Mesenchymal stem cell (in vitro differentiated cells and primary cell): ENCODE measurements around the gene ST6GALNAC3.

Experiments
- DNase-seq: peaks from one replicate; pipeline ENCODE4 v3.0.0-alpha.2; 2013
- H2AFZ ChIP-seq: one replicate; pipeline ENCODE4 v1.6.1; 2013; ENCODE audit warnings: low read depth, mild to moderate bottlenecking, control low read depth, inconsistent platforms, low read length, moderate library complexity
- H2AK5ac ChIP-seq: 2 replicates; pipeline ENCODE4 v1.6.1; 2013; ENCODE audit warnings: low read length, moderate library complexity, mild to moderate bottlenecking, inconsistent platforms; ENCODE audit not compliant: severe bottlenecking
- H2BK120ac ChIP-seq: one replicate; pipeline ENCODE4 v1.6.1; 2013; ENCODE audit warnings: low read depth, mild to moderate bottlenecking, inconsistent platforms, low read length, moderate library complexity
- H2BK12ac ChIP-seq, 2 experiments: one replicate each; pipeline ENCODE4 v1.6.1; 2013; ENCODE audit warnings: inconsistent platforms in 2 of 2, low read length in 2 of 2, mild to moderate bottlenecking in 2 of 2, moderate library complexity in 2 of 2, control low read depth in 1 of 2
- H2BK15ac ChIP-seq: one replicate; pipeline ENCODE4 v1.6.1; 2013; ENCODE audit warnings: mild to moderate bottlenecking, low read depth, inconsistent platforms; ENCODE audit not compliant: poor library complexity, severe bottlenecking
- H2BK5ac ChIP-seq: 2 replicates; pipeline ENCODE4 v1.6.1; 2013; ENCODE audit warnings: low read depth, mild to moderate bottlenecking, low read length, control low read depth, inconsistent platforms; ENCODE audit not compliant: poor library complexity, severe bottlenecking
- H3K14ac ChIP-seq, 2 experiments: one replicate each; pipeline ENCODE4 v1.6.1; 2013; ENCODE audit warnings: inconsistent platforms in 2 of 2, low read length in 2 of 2, control low read depth in 1 of 2, mild to moderate bottlenecking in 1 of 2, moderate library complexity in 1 of 2
- H3K18ac ChIP-seq, 2 experiments: one replicate each; pipeline ENCODE4 v1.6.1; 2013; ENCODE audit warnings: inconsistent platforms in 2 of 2, low read length in 2 of 2, control low read depth in 1 of 2, low read depth in 1 of 2, mild to moderate bottlenecking in 1 of 2
- H3K23ac ChIP-seq, 2 experiments: one replicate each; pipeline ENCODE4 v1.6.1; 2013; ENCODE audit warnings: inconsistent platforms in 2 of 2, low read length in 2 of 2, mild to moderate bottlenecking in 2 of 2, moderate library complexity in 2 of 2, control low read depth in 1 of 2
- H3K27ac ChIP-seq: 2 replicates; pipeline ENCODE4 v1.5.1; 2013; ENCODE audit warnings: mild to moderate bottlenecking, moderate library complexity, low read length, control low read depth, inconsistent platforms; ENCODE audit not compliant: poor library complexity, severe bottlenecking
- H3K27me3 ChIP-seq, 2 experiments: 2 replicates each; pipeline versions ENCODE4 v1.6.1 to v1.7.0; 2013; ENCODE audit warnings: low read length in 2 of 2, mild to moderate bottlenecking in 2 of 2, moderate library complexity in 2 of 2, control low read depth in 1 of 2, inconsistent platforms in 1 of 2; ENCODE audit not compliant: control insufficient read depth in 1 of 2, insufficient read depth in 1 of 2
- H3K36me3 ChIP-seq, 2 experiments: 2 replicates each; pipeline versions ENCODE4 v1.6.1 to v1.7.0; 2013; ENCODE audit warnings: low read length in 2 of 2, control low read depth in 1 of 2, inconsistent platforms in 1 of 2, low read depth in 1 of 2, mild to moderate bottlenecking in 1 of 2; ENCODE audit not compliant: insufficient read depth in 2 of 2, control insufficient read depth in 1 of 2
- H3K4ac ChIP-seq, 2 experiments: one replicate each; pipeline ENCODE4 v1.6.1; 2013; ENCODE audit warnings: inconsistent platforms in 2 of 2, low read length in 2 of 2, mild to moderate bottlenecking in 2 of 2, moderate library complexity in 2 of 2, control low read depth in 1 of 2, low read depth in 1 of 2
- H3K4me1 ChIP-seq: 2 replicates; pipeline ENCODE4 v1.6.1; 2013; ENCODE audit warnings: low read depth, low read length, control low read depth; ENCODE audit not compliant: control insufficient read depth, insufficient read depth
- H3K4me2 ChIP-seq: 2 replicates; pipeline ENCODE4 v1.6.1; 2013; ENCODE audit warnings: low read length, mild to moderate bottlenecking, inconsistent platforms; ENCODE audit not compliant: poor library complexity, severe bottlenecking
- H3K4me3 ChIP-seq, 2 experiments: 2 replicates each; pipeline versions ENCODE4 v1.5.1 to v1.7.0; 2013; ENCODE audit warnings: low read length in 2 of 2, mild to moderate bottlenecking in 2 of 2, control low read depth in 1 of 2, low read depth in 1 of 2; ENCODE audit not compliant: insufficient read depth in 1 of 2
- H3K79me1 ChIP-seq: replicated peaks from 2 replicates; pipeline ENCODE4 v1.6.1; 2013; ENCODE audit warnings: mild to moderate bottlenecking, control low read depth, low read length, inconsistent platforms; ENCODE audit not compliant: poor library complexity, severe bottlenecking
- H3K9ac ChIP-seq: 2 replicates; pipeline ENCODE4 v1.7.0; 2013; ENCODE audit warnings: mild to moderate bottlenecking, low read length, moderate library complexity
- H3K9me3 ChIP-seq: 2 replicates; pipeline ENCODE4 v1.7.0; 2013; ENCODE audit warnings: mild to moderate bottlenecking, low read length; ENCODE audit not compliant: control insufficient read depth
- H4K8ac ChIP-seq: one replicate; pipeline ENCODE4 v1.6.1; 2013; ENCODE audit warnings: inconsistent platforms, mild to moderate bottlenecking, low read length, moderate library complexity
- H4K91ac ChIP-seq: one replicate; pipeline ENCODE4 v1.6.1; 2013; ENCODE audit warnings: mild to moderate bottlenecking, low read length, inconsistent platforms
- WGBS: methylation state at CpG from one replicate; pipeline ENCODE4 v1.1.7; 2013; ENCODE audit warnings: mixed read lengths; 5-methylcytosine and 5-hydroxymethylcytosine counted together

Gene ST6GALNAC3

DNA sequence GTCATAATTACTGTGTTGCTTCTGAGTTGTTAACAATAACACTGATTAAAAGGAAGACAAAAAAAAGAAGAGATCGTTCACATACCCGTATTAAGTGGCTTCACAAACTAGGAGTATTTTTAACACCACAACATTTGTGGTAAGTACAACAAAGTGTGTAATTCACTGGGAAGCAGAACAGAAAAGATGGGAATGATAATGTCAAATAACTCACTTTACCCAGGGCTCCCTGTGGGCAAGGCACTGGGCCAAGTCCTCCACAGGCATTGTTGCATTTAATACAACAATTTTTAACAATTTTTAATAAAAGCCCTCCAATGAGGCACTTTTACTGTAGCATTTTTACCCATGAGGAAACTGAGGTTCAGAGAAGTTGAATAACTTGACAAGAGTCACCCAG, 407.7 kb downstream of the ST6GALNAC3 start:
- H2BK120ac ChIP-seq, result no peak overlapping the region
- no peaks in the 10 kb centered on the region for H3K4me1 ChIP-seq
- no peak overlapping the region for H3K27ac ChIP-seq
- no peak overlapping the region for H3K18ac ChIP-seq
- no peak for DNase-seq
- H3K79me1 ChIP-seq, result no peaks in the 10 kb centered on the region
- no peak overlapping the region for H4K91ac ChIP-seq
- no peak overlapping the region for H3K4me2 ChIP-seq
- no peak overlapping the region for H4K8ac ChIP-seq
- no peak overlapping the region for H3K4me3 ChIP-seq
- H2BK12ac ChIP-seq, result no peak overlapping the region
- no peak overlapping the region for H3K4ac ChIP-seq
- no peak overlapping the region for H3K14ac ChIP-seq
- no peak overlapping the region for H2AK5ac ChIP-seq
- no peaks in the 10 kb centered on the region for H3K27me3 ChIP-seq
- no peak overlapping the region for H2BK5ac ChIP-seq
- H3K9ac ChIP-seq, result no peak overlapping the region
- WGBS, result no CpG with 5 or more reads among the region's 2 CpGs
- H3K9me3 ChIP-seq, result no peaks in the 10 kb centered on the region
- no peak overlapping the region for H3K23ac ChIP-seq
- H3K36me3 ChIP-seq, result no peaks in the 10 kb centered on the region
- H2BK15ac ChIP-seq, result no peak overlapping the region
- H2AFZ ChIP-seq, result no peak overlapping the region

DNA sequence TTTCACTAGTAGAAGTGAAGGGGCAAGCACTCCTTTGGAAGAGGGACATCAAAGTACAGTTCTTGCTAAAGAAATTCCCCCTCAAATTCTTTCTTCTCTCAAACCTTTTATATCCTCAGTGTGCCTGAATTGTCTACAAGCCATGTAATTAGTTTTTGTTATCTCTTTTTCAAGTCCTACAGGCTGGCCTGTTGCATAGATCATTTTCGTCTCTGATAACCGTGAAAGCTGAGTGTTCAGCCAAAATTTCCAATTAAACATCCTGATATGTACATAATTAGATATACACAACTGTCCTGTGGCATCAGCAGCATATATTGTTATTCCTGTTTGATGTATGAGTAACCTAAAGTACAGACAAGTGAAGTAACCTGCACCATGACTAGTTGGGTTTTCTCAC, 417.2 kb downstream of the ST6GALNAC3 start:
- Histone ChIP-seq H2BK5ac (no peak overlapping the region), H3K4me3 (no peak overlapping the region), H3K14ac (no peak overlapping the region), H3K4me1 (no peaks in the 10 kb centered on the region), H3K4me2 (no peak overlapping the region), H4K8ac (no peak overlapping the region), H2AK5ac (no peak overlapping the region), H3K27me3 (no peaks in the 10 kb centered on the region), H3K23ac (no peak overlapping the region), H3K9ac (no peak overlapping the region), H2AFZ (no peak overlapping the region), H3K9me3 (no peaks in the 10 kb centered on the region), H3K36me3 (no peaks in the 10 kb centered on the region), H2BK12ac (no peak overlapping the region), H3K18ac (no peak overlapping the region), H2BK15ac (no peak overlapping the region), H3K4ac (no peak overlapping the region), H3K79me1 (no peaks in the 10 kb centered on the region), H3K27ac (no peak overlapping the region), H2BK120ac (no peak overlapping the region), H4K91ac (no peak overlapping the region)
- no peak for DNase-seq
- 100% methylated on average over 2 of the region's 2 CpGs for WGBS

DNA sequence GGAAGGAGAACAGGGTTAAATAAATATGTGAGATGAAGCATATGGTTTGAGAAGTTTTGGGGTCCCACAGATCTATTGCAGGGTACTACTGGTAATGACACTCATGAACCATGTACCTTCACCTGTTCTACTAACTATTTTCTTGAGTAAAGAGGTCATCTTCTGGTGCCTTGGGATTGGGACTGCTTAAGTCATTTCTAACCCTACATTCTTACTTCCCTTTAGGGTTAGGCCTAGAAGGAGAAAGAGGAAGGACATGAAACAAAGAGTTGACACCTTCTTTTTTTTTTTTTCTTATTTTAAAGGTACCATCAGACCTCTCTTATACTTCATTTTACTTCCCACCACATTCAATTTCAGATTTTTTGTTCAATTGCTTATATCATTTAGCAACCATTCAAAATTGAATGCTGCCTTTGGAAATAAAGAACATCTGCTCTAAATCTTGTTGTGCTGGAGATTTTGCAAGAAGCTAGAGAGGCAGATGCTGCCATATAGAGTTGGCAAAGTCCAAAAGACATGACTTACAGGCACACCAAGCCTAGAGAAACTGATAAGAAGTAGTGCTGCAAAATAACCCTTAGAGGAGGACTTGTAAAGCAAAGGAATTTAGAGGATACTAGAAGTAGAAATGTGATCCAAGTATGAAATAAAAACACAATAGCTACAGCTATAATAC, 418.3 kb downstream of the ST6GALNAC3 start:
- Histone ChIP-seq H3K23ac (no peak overlapping the region), H3K4me2 (no peak overlapping the region), H3K27ac (no peak overlapping the region), H2BK15ac (no peak overlapping the region), H3K79me1 (no peaks in the 10 kb centered on the region), H3K9me3 (no peaks in the 10 kb centered on the region), H2BK120ac (no peak overlapping the region), H3K9ac (no peak overlapping the region), H3K27me3 (no peaks in the 10 kb centered on the region), H4K8ac (no peak overlapping the region), H2BK5ac (no peak overlapping the region), H3K4me3 (no peak overlapping the region), H2BK12ac (no peak overlapping the region), H2AK5ac (no peak overlapping the region), H3K4ac (no peak overlapping the region), H3K4me1 (no peaks in the 10 kb centered on the region), H3K36me3 (no peaks in the 10 kb centered on the region), H3K14ac (no peak overlapping the region), H3K18ac (no peak overlapping the region), H4K91ac (no peak overlapping the region), H2AFZ (no peak overlapping the region)
- DNase-seq, result no peak

DNA sequence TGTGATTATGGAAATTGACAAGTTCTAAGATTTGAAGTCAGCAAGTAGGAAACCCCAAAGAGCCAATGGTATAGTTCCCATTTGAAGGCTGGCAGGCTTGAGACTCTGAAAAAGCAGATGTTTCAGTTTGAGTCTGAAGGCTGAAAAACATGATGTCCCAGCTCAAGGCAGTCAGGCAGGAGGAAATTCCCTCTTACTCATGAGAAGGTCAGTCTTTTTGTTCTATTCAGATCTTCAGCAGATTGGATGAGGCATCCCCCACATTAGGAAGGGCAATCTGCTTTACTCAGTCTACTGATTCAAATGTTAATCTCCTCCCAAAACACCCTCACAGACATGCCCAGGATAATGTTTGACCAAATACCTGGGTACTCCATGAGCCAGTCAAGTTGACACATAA, 420.3 kb downstream of the ST6GALNAC3 start:
- Histone ChIP-seq H2BK12ac (no peak overlapping the region), H3K14ac (no peak overlapping the region), H3K23ac (no peak overlapping the region), H4K91ac (no peak overlapping the region), H2AK5ac (no peak overlapping the region), H3K9me3 (no peaks in the 10 kb centered on the region), H4K8ac (no peak overlapping the region), H3K4ac (no peak overlapping the region), H3K9ac (no peak overlapping the region), H3K4me2 (no peak overlapping the region), H3K4me3 (no peak overlapping the region), H3K4me1 (no peaks in the 10 kb centered on the region), H2BK120ac (no peak overlapping the region), H3K36me3 (no peaks in the 10 kb centered on the region), H3K27ac (no peak overlapping the region), H2BK5ac (no peak overlapping the region), H3K27me3 (no peaks in the 10 kb centered on the region), H2AFZ (no peak overlapping the region), H2BK15ac (no peak overlapping the region), H3K18ac (no peak overlapping the region), H3K79me1 (no peaks in the 10 kb centered on the region)
- no peak for DNase-seq
